Osteoblast (primary cell): ENCODE results near the gene RUNX2. TPM values are rescaled to one million over a fixed set of nuclear protein-coding genes. Genes with fewer than 3 reads are reported as not detected.

ENCODE experiments used
- DNase-seq: peaks from one replicate; pipeline ENCODE4 v3.0.0; 2011; ENCODE audit warnings: low spot score, mixed read lengths; ENCODE audit not compliant: insufficient read length; ENCODE audit errors: missing footprints
- H2AFZ ChIP-seq: 2 replicates; pipeline ENCODE4 v1.6.0; 2011; ENCODE audit warnings: mild to moderate bottlenecking, low read length
- H3K27ac ChIP-seq: 2 replicates; pipeline ENCODE4 v1.5.1; 2011; ENCODE audit warnings: mild to moderate bottlenecking, low read depth, low read length, moderate library complexity
- H3K27me3 ChIP-seq: 2 replicates; pipeline ENCODE4 v1.6.0; 2012; ENCODE audit warnings: mild to moderate bottlenecking, control low read depth, inconsistent platforms, low read length, moderate library complexity; ENCODE audit not compliant: insufficient read depth
- H3K36me3 ChIP-seq: 2 replicates; pipeline ENCODE4 v1.5.1; 2011; ENCODE audit warnings: mild to moderate bottlenecking, low read length, control low read depth, moderate library complexity; ENCODE audit not compliant: insufficient read depth
- H3K4me1 ChIP-seq: 2 replicates; pipeline ENCODE4 v1.5.1; 2011; ENCODE audit warnings: mild to moderate bottlenecking, low read length, control low read depth, moderate library complexity; ENCODE audit not compliant: insufficient read depth
- H3K4me2 ChIP-seq: 2 replicates; pipeline ENCODE4 v1.6.0; 2011; ENCODE audit warnings: mild to moderate bottlenecking, low read length; ENCODE audit not compliant: insufficient read depth
- H3K4me3 ChIP-seq: fragments of 200-600 bp; sonication (generic); 3 replicates; pipeline ENCODE4 v1.5.1; 2012; ENCODE audit warnings: mild to moderate bottlenecking, low read length, inconsistent platforms; ENCODE audit not compliant: insufficient read depth
- H3K79me2 ChIP-seq: 2 replicates; pipeline ENCODE4 v1.6.0; 2012; ENCODE audit warnings: mild to moderate bottlenecking, low read length, control low read depth, inconsistent platforms; ENCODE audit not compliant: insufficient read depth
- H3K9me3 ChIP-seq: 2 replicates; pipeline ENCODE4 v1.5.1; 2011; ENCODE audit warnings: low read depth, low read length, control low read depth
- H4K20me1 ChIP-seq: 2 replicates; pipeline ENCODE4 v1.6.0; 2012; ENCODE audit warnings: mild to moderate bottlenecking, low read length, control low read depth; ENCODE audit not compliant: insufficient read depth
- total RNA-seq: library from RNA; depleted of rRNA; stranded (reverse); fragments of >200 nt; gene quantifications from 2 replicates; pipeline ENCODE4 v1.2.3, GENCODE V29; 2012
- TF ChIP-seq, protein P1 (sequence below): IDR thresholded peaks from 2 replicates; pipeline ENCODE4 v1.5.1; 2011; ENCODE audit warnings: mild to moderate bottlenecking, low read depth, low read length, moderate library complexity; ENCODE audit errors: extremely low read depth

RUNX2 gene
- total RNA-seq, 1 donor: 30.0 TPM

GRCh38 chr6:45644720-45645119, 316.6 kb downstream of the RUNX2 start:
- H3K4me3 ChIP-seq: no peak overlapping the region
- no peak overlapping the region for H3K4me2 ChIP-seq
- no peaks in the 10 kb centered on the region for H3K9me3 ChIP-seq
- DNase-seq: no peak
- no peaks in the 10 kb centered on the region for H4K20me1 ChIP-seq
- H3K27ac ChIP-seq: no peak overlapping the region
- no peak overlapping the region for H2AFZ ChIP-seq
- TF ChIP-seq, protein P1, sequence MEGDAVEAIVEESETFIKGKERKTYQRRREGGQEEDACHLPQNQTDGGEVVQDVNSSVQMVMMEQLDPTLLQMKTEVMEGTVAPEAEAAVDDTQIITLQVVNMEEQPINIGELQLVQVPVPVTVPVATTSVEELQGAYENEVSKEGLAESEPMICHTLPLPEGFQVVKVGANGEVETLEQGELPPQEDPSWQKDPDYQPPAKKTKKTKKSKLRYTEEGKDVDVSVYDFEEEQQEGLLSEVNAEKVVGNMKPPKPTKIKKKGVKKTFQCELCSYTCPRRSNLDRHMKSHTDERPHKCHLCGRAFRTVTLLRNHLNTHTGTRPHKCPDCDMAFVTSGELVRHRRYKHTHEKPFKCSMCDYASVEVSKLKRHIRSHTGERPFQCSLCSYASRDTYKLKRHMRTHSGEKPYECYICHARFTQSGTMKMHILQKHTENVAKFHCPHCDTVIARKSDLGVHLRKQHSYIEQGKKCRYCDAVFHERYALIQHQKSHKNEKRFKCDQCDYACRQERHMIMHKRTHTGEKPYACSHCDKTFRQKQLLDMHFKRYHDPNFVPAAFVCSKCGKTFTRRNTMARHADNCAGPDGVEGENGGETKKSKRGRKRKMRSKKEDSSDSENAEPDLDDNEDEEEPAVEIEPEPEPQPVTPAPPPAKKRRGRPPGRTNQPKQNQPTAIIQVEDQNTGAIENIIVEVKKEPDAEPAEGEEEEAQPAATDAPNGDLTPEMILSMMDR: no peak
- H3K79me2 ChIP-seq: no peaks in the 10 kb centered on the region
- H3K27me3 ChIP-seq: no peaks in the 10 kb centered on the region
- no peaks in the 10 kb centered on the region for H3K36me3 ChIP-seq
- H3K4me1 ChIP-seq: peaks cover 9% of the 10 kb centered on the region

DNA sequence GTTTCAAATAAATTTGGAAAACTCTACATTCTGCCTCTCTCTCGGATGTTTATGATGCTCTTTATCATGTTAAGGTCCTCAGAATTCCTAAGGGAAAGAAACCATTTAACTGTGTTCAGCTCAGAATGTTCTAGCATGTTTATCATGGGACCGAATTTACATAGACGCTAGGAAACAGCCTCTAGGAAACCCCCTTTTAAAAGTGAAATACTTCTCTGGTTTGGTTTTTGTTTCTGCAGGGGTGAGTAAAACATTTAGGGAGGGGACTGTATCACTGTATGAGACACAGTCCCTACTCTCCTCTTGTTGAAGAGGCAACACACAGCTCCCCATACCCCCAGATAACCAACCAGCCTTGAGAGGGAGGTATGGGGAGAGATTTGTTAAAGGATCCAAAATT, 317.2 kb downstream of the RUNX2 start:
- H3K4me2 ChIP-seq: no peak overlapping the region
- H3K27me3 ChIP-seq: no peaks in the 10 kb centered on the region
- no peak overlapping the region for H2AFZ ChIP-seq
- no peaks in the 10 kb centered on the region for H3K9me3 ChIP-seq
- DNase-seq: no peak
- no peaks in the 10 kb centered on the region for H3K36me3 ChIP-seq
- H3K79me2 ChIP-seq: no peaks in the 10 kb centered on the region
- H3K4me3 ChIP-seq: no peak overlapping the region
- H3K27ac ChIP-seq: no peak overlapping the region
- TF ChIP-seq, protein P1: no peak
- H4K20me1 ChIP-seq: no peaks in the 10 kb centered on the region
- peaks cover 9% of the 10 kb centered on the region for H3K4me1 ChIP-seq

GRCh38 chr6:45647341-45648261, 319.5 kb downstream of the RUNX2 start:
- TF ChIP-seq, protein P1: no peak
- Histone ChIP-seq H3K36me3 (no peaks in the 10 kb centered on the region), H3K4me2 (no peak overlapping the region), H2AFZ (no peak overlapping the region), H3K27ac (no peak overlapping the region), H3K79me2 (no peaks in the 10 kb centered on the region), H3K9me3 (no peaks in the 10 kb centered on the region), H3K27me3 (no peaks in the 10 kb centered on the region), H3K4me3 (no peak overlapping the region), H3K4me1 (peaks cover 27% of the 10 kb centered on the region), H4K20me1 (no peaks in the 10 kb centered on the region)
- no peak for DNase-seq

DNA sequence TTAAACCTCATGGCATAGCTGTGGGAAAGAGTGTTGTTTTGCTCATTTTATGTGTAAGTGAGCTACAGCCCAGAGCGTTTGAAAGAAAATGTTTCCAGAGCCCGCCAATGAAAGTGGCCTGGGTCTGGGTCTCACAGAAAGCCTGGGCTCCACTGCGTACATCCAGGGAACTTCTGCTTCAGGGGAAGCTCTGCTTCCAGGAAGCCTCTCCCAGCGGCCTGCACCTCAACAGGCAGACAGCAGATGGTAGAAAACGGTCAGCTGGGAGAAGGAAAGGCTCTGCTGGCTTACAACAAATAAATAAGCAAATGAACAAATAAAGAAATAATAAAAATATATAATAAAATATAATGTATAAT, 320.1 kb downstream of the RUNX2 start:
- Histone ChIP-seq H3K4me2 (no peak overlapping the region), H3K27me3 (no peaks in the 10 kb centered on the region), H4K20me1 (no peaks in the 10 kb centered on the region), H3K36me3 (no peaks in the 10 kb centered on the region), H3K79me2 (no peaks in the 10 kb centered on the region), H3K4me3 (no peak overlapping the region), H3K9me3 (no peaks in the 10 kb centered on the region), H2AFZ (no peak overlapping the region), H3K27ac (no peak overlapping the region), H3K4me1 (peaks cover 33% of the 10 kb centered on the region)
- TF ChIP-seq, protein P1: no peak
- DNase-seq: no peak
